ENCODE data around the gene ZNF81.

Gene ZNF81

DNA sequence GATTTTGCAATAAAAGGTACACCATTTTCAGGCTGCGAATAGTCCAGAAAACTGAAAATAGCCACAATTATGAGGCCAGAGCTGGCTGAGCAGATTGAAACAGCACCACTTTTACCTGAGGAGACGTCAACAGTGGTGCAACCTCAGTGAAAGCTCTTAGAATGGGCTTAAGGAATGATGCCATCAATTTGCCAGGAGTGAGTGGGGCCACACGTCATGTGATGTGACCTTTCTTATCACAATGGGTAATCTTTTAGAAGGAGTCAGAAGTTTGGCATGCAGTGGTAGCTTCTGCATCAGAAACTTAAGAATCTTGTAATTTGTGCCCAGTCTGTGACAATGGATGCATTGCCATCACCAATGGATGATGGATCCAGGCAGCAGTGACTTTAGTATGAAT lies 27.6 kb downstream of the ZNF81 start:
- H3K4me3 ChIP-seq (ENCODE audit: low read depth, low read length): no peak overlapping the region
- TF ChIP-seq, protein P1, sequence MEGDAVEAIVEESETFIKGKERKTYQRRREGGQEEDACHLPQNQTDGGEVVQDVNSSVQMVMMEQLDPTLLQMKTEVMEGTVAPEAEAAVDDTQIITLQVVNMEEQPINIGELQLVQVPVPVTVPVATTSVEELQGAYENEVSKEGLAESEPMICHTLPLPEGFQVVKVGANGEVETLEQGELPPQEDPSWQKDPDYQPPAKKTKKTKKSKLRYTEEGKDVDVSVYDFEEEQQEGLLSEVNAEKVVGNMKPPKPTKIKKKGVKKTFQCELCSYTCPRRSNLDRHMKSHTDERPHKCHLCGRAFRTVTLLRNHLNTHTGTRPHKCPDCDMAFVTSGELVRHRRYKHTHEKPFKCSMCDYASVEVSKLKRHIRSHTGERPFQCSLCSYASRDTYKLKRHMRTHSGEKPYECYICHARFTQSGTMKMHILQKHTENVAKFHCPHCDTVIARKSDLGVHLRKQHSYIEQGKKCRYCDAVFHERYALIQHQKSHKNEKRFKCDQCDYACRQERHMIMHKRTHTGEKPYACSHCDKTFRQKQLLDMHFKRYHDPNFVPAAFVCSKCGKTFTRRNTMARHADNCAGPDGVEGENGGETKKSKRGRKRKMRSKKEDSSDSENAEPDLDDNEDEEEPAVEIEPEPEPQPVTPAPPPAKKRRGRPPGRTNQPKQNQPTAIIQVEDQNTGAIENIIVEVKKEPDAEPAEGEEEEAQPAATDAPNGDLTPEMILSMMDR (IDR thresholded peaks at IDR 0.05; ENCODE audit: low read depth, low read length, missing control alignments): no peak
- no peak for DNase-seq (ENCODE audit: low read depth)

DNA sequence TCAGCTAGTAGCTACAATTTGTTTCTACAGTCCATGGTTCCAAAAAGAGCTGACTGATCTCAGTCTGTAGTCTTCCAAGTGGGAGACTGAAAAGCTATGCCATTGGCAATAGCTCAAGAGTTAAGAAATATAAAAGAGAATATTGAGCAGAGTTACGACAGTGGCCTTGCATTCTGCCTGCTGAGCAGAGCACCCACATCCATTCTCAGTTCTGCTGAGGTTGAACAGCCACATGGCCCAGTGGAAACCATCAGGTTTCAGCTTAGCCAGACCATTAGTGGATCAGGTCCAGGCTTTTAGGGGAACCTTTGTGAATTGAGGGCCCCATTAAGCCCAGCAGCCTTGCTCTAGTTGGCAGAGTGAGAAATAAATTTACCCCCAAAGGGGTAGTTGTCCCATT lies 28.1 kb downstream of the ZNF81 start:
- TF ChIP-seq, protein P1 (IDR thresholded peaks at IDR 0.05; ENCODE audit: low read depth, low read length, missing control alignments): no peak
- no peak for DNase-seq (ENCODE audit: low read depth)
- H3K4me3 ChIP-seq (ENCODE audit: low read depth, low read length): no peak overlapping the region

DNA sequence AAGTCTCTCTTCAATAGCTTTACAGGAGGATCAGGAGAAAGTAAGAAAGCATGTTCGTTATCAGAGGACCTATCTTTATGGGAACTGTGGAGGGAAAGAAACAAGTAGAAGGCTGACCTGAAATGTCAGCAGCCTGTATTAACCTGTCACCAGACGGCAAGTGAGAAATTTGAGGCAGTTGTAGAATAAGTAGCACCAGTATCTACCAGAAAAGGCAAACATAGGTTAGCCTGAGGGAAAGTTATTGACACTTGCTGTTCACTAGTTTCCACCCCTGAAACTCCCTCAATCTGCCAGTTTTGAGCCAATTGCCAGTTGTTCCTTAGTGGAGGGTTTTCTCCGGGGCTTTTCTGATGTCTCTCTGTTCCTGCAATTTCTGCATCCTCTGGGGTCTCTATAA lies 36.4 kb downstream of the ZNF81 start:
- TF ChIP-seq, protein P1 (IDR thresholded peaks at IDR 0.05; ENCODE audit: low read depth, low read length, missing control alignments): no peak
- H3K4me3 ChIP-seq (ENCODE audit: low read depth, low read length): no peak overlapping the region
- DNase-seq (ENCODE audit: low read depth): no peak

DNA sequence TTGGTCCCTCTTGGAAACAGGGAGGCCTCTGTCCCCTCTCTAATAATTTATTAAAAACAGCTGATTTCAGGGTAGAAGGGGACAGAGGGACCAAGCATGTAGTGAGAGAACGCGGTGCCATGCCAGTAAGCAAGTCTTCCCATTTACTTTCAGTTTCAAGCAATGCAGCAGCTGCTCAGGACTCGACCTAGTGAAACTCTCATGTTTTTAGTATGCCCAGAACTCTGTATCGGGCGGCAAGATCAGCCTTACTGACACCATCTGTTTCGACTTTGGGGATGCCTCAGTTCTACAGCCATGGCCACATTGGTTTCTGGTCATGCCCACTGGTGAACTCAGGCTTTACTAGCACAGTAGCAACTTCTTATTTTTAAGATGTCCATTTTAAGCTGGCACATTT lies 40.6 kb downstream of the ZNF81 start:
- no peak overlapping the region for H3K4me3 ChIP-seq (ENCODE audit: low read depth, low read length)
- TF ChIP-seq, protein P1 (IDR thresholded peaks at IDR 0.05; ENCODE audit: low read depth, low read length, missing control alignments): no peak
- no peak for DNase-seq (ENCODE audit: low read depth)

DNA sequence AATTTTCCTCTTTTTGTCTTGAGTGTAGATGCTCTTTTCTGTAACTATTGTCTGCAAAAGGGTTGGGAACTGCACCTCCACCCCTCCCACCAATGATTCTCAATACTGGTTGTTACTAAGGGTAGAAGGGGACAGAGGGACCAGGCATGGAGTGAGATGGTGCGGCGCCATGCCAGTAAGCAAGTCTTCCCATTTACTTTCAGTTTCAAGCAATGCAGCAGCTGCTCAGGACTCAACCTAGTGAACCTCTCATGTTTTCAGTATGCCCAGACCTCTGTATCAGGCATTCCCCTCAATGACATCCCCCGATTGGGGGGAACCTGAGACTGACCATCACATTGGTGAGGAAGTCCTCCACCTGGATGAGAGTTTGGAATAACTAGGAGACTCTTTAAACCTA lies 41.5 kb downstream of the ZNF81 start:
- no peak overlapping the region for H3K4me3 ChIP-seq (ENCODE audit: low read depth, low read length)
- DNase-seq (ENCODE audit: low read depth): no peak
- TF ChIP-seq, protein P1 (IDR thresholded peaks at IDR 0.05; ENCODE audit: low read depth, low read length, missing control alignments): no peak

DNA sequence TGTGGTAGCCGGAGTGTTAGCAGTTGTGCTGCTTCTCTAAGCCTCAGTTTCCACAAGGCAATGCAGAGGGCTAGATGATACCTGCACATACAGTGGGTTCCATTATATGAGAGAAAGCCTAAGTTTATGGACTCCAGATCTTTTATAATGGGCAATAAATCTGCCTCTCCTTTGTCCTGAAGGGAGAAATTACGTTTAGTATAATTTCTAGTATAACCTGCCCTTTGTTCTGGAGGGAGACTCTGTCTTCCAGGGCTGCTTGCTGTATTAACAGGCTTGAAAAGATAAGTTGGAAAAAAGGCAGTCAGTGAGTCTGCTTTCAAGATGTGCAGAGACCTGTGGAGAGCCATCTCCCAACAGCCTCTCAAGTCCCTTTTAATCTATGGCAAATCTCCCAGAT lies 42.8 kb downstream of the ZNF81 start:
- DNase-seq (ENCODE audit: low read depth): no peak
- TF ChIP-seq, protein P1 (IDR thresholded peaks at IDR 0.05; ENCODE audit: low read depth, low read length, missing control alignments): no peak
- H3K4me3 ChIP-seq (ENCODE audit: low read depth, low read length): no peak overlapping the region

DNA sequence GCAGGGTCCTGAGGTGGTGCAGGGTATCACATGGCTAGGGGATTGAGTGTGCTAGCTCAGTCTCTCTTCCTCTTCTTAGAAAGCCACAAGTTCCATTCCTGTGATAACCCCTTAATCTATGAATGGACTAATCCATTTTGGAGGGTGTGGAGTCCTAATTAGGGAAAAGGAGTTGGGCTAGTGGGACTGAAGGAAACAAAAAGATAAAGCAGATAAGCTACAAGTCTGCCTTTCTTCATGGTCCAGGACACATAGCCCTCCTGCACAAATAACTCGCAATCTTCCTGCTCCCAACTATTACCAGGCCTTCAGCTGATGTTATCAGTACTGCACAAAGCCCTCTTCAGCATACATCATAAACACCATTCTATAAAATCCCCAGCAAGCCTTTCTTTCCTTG lies 44.2 kb downstream of the ZNF81 start:
- DNase-seq (ENCODE audit: low read depth): no peak
- TF ChIP-seq, protein P1 (IDR thresholded peaks at IDR 0.05; ENCODE audit: low read depth, low read length, missing control alignments): no peak
- H3K4me3 ChIP-seq (ENCODE audit: low read depth, low read length): no peak overlapping the region

Measured in GM12864 (cell line).